ENCODE results near the gene CPE. TPM values are rescaled to one million over a fixed set of nuclear protein-coding genes. Genes with fewer than 3 reads are reported as not detected.

Gene CPE
- total and polyA plus RNA-seq, 10 of the 15 experiments (the other 5 are each of a cell fraction or from before 2014, with no cell fraction given): 0.05 to 0.14 TPM; not detected in 8

GRCh38 chr4:165402375-165402774 lies 23.6 kb downstream of the CPE start:
- Histone ChIP-seq H3K4me2 (ENCODE audit: control insufficient read depth, insufficient read depth) (no peak overlapping the region), H3K4me1 (ENCODE audit: control insufficient read depth, insufficient read depth, low read length) (no peaks in the 10 kb centered on the region), H4K20me1 (ENCODE audit: control insufficient read depth, insufficient read depth) (no peaks in the 10 kb centered on the region), H3K27me3 (replicated peaks in 1 of 2; ENCODE audit: control insufficient read depth in 2 of 2, insufficient read depth in 2 of 2, low read length in 1 of 2) (peaks cover 0 to 2% of the 10 kb centered on the region in 2 experiments; a peak in 3 of 4 replicates), H3K9me3 (replicated peaks; ENCODE audit: control insufficient read depth, insufficient read depth, low read length) (no peaks in the 10 kb centered on the region), H3K9ac (ENCODE audit: control insufficient read depth, insufficient read depth, low read length) (no peak overlapping the region), H3K4me3 (no peak overlapping the region), H2AFZ (ENCODE audit: control insufficient read depth, low read depth, low read length) (no peak overlapping the region), H3K36me3 (ENCODE audit: control insufficient read depth in 2 of 2, insufficient read depth in 2 of 2, low read length in 1 of 2) (no peaks in the 10 kb centered on the region), H3K27ac (ENCODE audit: control insufficient read depth, insufficient read depth) (no peak overlapping the region), H3K79me2 (ENCODE audit: control insufficient read depth, insufficient read depth, low read length) (no peaks in the 10 kb centered on the region)
- in situ Hi-C loops (cut with MboI) (no loop called here), intact Hi-C loops (cut with micrococcal nuclease; ENCODE audit: unreplicated experiment) (no loop called here)
- ChIA-PET SMC1A (ENCODE audit: uncharacterized antibody, unreplicated experiment) (interaction anchor here (0.7 kb wide), 1 partner anchor 533 kb away, joined by 3 read pairs; no protein-coding TSS in a partner anchor), POLR2A (no interaction called here), CTCF (no interaction called here), RAD21 (ENCODE audit: unreplicated experiment) (no interaction called here)
- no peak for TF ChIP-seq RFX5 (IDR thresholded peaks at IDR 0.05; ENCODE audit: low read depth, low read length)
- TF ChIP-seq, protein P1, sequence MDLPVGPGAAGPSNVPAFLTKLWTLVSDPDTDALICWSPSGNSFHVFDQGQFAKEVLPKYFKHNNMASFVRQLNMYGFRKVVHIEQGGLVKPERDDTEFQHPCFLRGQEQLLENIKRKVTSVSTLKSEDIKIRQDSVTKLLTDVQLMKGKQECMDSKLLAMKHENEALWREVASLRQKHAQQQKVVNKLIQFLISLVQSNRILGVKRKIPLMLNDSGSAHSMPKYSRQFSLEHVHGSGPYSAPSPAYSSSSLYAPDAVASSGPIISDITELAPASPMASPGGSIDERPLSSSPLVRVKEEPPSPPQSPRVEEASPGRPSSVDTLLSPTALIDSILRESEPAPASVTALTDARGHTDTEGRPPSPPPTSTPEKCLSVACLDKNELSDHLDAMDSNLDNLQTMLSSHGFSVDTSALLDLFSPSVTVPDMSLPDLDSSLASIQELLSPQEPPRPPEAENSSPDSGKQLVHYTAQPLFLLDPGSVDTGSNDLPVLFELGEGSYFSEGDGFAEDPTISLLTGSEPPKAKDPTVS (IDR thresholded peaks at IDR 0.05; ENCODE audit: low read depth, low read length): no peak
- TF ChIP-seq, protein P2, sequence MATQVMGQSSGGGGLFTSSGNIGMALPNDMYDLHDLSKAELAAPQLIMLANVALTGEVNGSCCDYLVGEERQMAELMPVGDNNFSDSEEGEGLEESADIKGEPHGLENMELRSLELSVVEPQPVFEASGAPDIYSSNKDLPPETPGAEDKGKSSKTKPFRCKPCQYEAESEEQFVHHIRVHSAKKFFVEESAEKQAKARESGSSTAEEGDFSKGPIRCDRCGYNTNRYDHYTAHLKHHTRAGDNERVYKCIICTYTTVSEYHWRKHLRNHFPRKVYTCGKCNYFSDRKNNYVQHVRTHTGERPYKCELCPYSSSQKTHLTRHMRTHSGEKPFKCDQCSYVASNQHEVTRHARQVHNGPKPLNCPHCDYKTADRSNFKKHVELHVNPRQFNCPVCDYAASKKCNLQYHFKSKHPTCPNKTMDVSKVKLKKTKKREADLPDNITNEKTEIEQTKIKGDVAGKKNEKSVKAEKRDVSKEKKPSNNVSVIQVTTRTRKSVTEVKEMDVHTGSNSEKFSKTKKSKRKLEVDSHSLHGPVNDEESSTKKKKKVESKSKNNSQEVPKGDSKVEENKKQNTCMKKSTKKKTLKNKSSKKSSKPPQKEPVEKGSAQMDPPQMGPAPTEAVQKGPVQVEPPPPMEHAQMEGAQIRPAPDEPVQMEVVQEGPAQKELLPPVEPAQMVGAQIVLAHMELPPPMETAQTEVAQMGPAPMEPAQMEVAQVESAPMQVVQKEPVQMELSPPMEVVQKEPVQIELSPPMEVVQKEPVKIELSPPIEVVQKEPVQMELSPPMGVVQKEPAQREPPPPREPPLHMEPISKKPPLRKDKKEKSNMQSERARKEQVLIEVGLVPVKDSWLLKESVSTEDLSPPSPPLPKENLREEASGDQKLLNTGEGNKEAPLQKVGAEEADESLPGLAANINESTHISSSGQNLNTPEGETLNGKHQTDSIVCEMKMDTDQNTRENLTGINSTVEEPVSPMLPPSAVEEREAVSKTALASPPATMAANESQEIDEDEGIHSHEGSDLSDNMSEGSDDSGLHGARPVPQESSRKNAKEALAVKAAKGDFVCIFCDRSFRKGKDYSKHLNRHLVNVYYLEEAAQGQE (IDR thresholded peaks at IDR 0.05; ENCODE audit: low read depth, low read length): no peak
- DNase-seq (ENCODE audit: low read depth, low spot score) (no peak), ATAC-seq (no peak), FAIRE-seq (no peak)
- BruUV-seq (replicated peaks): no TSS peak
- WGBS (ENCODE audit: insufficient coverage, insufficient replicate concordance, low lambda C conversion rate, missing lambda C conversion rate): 31% methylated on average over 9 of the region's 9 CpGs

Data from GM12878 (cell line).